HEK293 (cell line): ENCODE measurements around the gene RGL4.

ENCODE experiments used
- CTCF ChIA-PET: fragments of 350-600 bp; formaldehyde crosslinking; extraction: SDS; loops from one replicate; lab custom pipeline; 2021; ENCODE audit warnings: antibody characterized with exemption; lab: Yijun Ruan, JAX
- POLR2A ChIA-PET: fragments of 300-600 bp; formaldehyde crosslinking; extraction: SDS; loops from one replicate; lab custom pipeline; 2020; ENCODE audit warnings: antibody characterized with exemption, inconsistent platforms; lab: Yijun Ruan, JAX
- H3K27ac ChIP-seq: fragments of 200-500 bp; sonication (Bioruptor generic); 2 replicates; pipeline ENCODE4 v1.5.1; 2014; ENCODE audit warnings: low read depth, low read length, control low read depth, inconsistent platforms; ENCODE audit errors: extremely low read depth
- H3K36me3 ChIP-seq, 2 experiments: fragments of 200-500 bp in 1 of 2; sonication (Bioruptor generic) in 1 of 2; 1 replicate in 1 of 2; 2 replicates in 1 of 2; pipeline ENCODE4 v1.5.1; 2014 to 2017; ENCODE audit warnings: inconsistent platforms in 2 of 2, low read length in 2 of 2; ENCODE audit not compliant: control insufficient read depth in 2 of 2, insufficient read depth in 1 of 2
- H3K4me1 ChIP-seq: fragments of 200-500 bp; sonication (Bioruptor generic); 2 replicates; pipeline ENCODE4 v1.5.1; 2014; ENCODE audit warnings: mild to moderate bottlenecking, low read length, inconsistent platforms; ENCODE audit not compliant: control insufficient read depth, insufficient read depth
- H3K4me3 ChIP-seq: 2 replicates; pipeline ENCODE4 v1.5.1; 2011; ENCODE audit warnings: low read depth, mild to moderate bottlenecking, control low read depth, low read length, moderate library complexity
- H3K9me3 ChIP-seq: fragments of 200-500 bp; sonication (Bioruptor generic); 2 replicates; pipeline ENCODE4 v1.5.1; 2014; ENCODE audit warnings: low read depth, low read length, inconsistent platforms; ENCODE audit not compliant: control insufficient read depth, insufficient read depth
- EGR2 ChIP-seq: fragments of 450-650 bp; formaldehyde crosslinking; IDR thresholded peaks from 2 replicates; pipeline ENCODE4 v1.5.1; 2016; ENCODE audit warnings: low read depth, missing biosample characterization, missing genetic modification characterization
- GLIS1 ChIP-seq: fragments of 450-650 bp; formaldehyde crosslinking; IDR thresholded peaks from 2 replicates; pipeline ENCODE4 v1.5.1; 2016; ENCODE audit warnings: missing biosample characterization, missing genetic modification characterization
- HIC1 ChIP-seq: fragments of 450-650 bp; formaldehyde crosslinking; IDR thresholded peaks from 2 replicates; pipeline ENCODE4 v1.5.1; 2016; ENCODE audit warnings: missing biosample characterization, missing genetic modification characterization
- HOXC10 ChIP-seq: sonication (generic); formaldehyde crosslinking; IDR thresholded peaks from 2 replicates; pipeline ENCODE4 v1.8.1; 2023; ENCODE audit warnings: mild to moderate bottlenecking, missing genetic modification reagents
- SETDB1 ChIP-seq: IDR thresholded peaks from one replicate; pipeline ENCODE4 v1.6.1; 2017; ENCODE audit warnings: mild to moderate bottlenecking, low read length, moderate library complexity, mixed read lengths; ENCODE audit not compliant: insufficient read length
- TRIM28 ChIP-seq: IDR thresholded peaks from 2 replicates; pipeline ENCODE4 v1.6.1; 2011; ENCODE audit warnings: low read length, control low read depth, borderline replicate concordance
- ZBTB21 ChIP-seq: fragments of 450-650 bp; formaldehyde crosslinking; IDR thresholded peaks from 2 replicates; pipeline ENCODE4 v1.5.1; 2017; ENCODE audit warnings: missing biosample characterization, missing genetic modification characterization
- ZFHX2 ChIP-seq: fragments of 450-650 bp; formaldehyde crosslinking; conservative IDR thresholded peaks from 2 replicates; pipeline ENCODE4 v1.5.1; 2016; ENCODE audit warnings: missing biosample characterization, missing genetic modification characterization
- ZFP69B ChIP-seq: fragments of 450-650 bp; formaldehyde crosslinking; IDR thresholded peaks from 2 replicates; pipeline ENCODE4 v1.5.1; 2016; ENCODE audit warnings: missing biosample characterization, missing genetic modification characterization
- ZNF148 ChIP-seq: fragments of 450-650 bp; formaldehyde crosslinking; IDR thresholded peaks from 2 replicates; pipeline ENCODE4 v1.5.0; 2017; ENCODE audit warnings: missing biosample characterization, missing genetic modification characterization, borderline replicate concordance
- ZNF18 ChIP-seq: fragments of 450-650 bp; formaldehyde crosslinking; IDR thresholded peaks from 2 replicates; pipeline ENCODE4 v1.5.1; 2016; ENCODE audit warnings: missing biosample characterization, missing genetic modification characterization
- ZNF19 ChIP-seq: fragments of 450-650 bp; formaldehyde crosslinking; IDR thresholded peaks from 2 replicates; pipeline ENCODE4; 2016; ENCODE audit warnings: missing biosample characterization, missing genetic modification characterization, low read depth
- ZNF2 ChIP-seq: fragments of 450-650 bp; formaldehyde crosslinking; IDR thresholded peaks from 2 replicates; pipeline ENCODE4 v1.5.1; 2016; ENCODE audit warnings: missing biosample characterization, missing genetic modification characterization
- ZNF433 ChIP-seq: fragments of 450-650 bp; formaldehyde crosslinking; IDR thresholded peaks from 2 replicates; pipeline ENCODE4 v1.5.1; 2016; ENCODE audit warnings: missing biosample characterization, missing genetic modification characterization, low read depth
- ZNF488 ChIP-seq: fragments of 450-650 bp; formaldehyde crosslinking; IDR thresholded peaks from 2 replicates; pipeline ENCODE4 v1.5.1; 2016; ENCODE audit warnings: missing biosample characterization, missing genetic modification characterization
- ZNF530 ChIP-seq: fragments of 450-650 bp; formaldehyde crosslinking; IDR thresholded peaks from 2 replicates; pipeline ENCODE4 v1.5.1; 2016; ENCODE audit warnings: low read depth, missing biosample characterization, missing genetic modification characterization
- ZNF555 ChIP-seq: fragments of 450-650 bp; formaldehyde crosslinking; conservative IDR thresholded peaks from 2 replicates; pipeline ENCODE4 v1.5.1; 2017; ENCODE audit warnings: missing biosample characterization, mild to moderate bottlenecking, missing genetic modification characterization, inconsistent platforms
- ZNF610 ChIP-seq: fragments of 450-650 bp; formaldehyde crosslinking; IDR thresholded peaks from 2 replicates; pipeline ENCODE4 v1.5.1; 2016; ENCODE audit warnings: missing biosample characterization, missing genetic modification characterization, borderline replicate concordance
- ZNF658 ChIP-seq: fragments of 450-650 bp; formaldehyde crosslinking; IDR thresholded peaks from 2 replicates; pipeline ENCODE4; 2016; ENCODE audit warnings: missing biosample characterization, missing genetic modification characterization

RGL4 gene

GRCh38 chr22:23652711-23653110 lies 38.1 kb upstream of the RGL4 start:
- CTCF ChIA-PET, result interaction anchor here (0.5 kb wide), 1 partner anchor 8 kb away, joined by 5 read pairs; no protein-coding TSS in a partner anchor

GRCh38 chr22:23655891-23656475 lies 34.8 kb upstream of the RGL4 start:
- no peak for TF ChIP-seq ZNF530
- TF ChIP-seq GLIS1, result peak; percentile 81
- POLR2A ChIA-PET, result no interaction called here
- Histone ChIP-seq H3K27ac (no peak overlapping the region), H3K4me1 (no peaks in the 10 kb centered on the region), H3K9me3 (no peaks in the 10 kb centered on the region), H3K4me3 (no peak overlapping the region), H3K36me3 (peaks cover 26 to 54% of the 10 kb centered on the region in 2 experiments; a peak in 2 of 3 replicates)
- CTCF ChIA-PET, result no interaction called here

More at GRCh38 chr22:23652711-23653110, 38.1 kb upstream of the RGL4 start:
- POLR2A ChIA-PET, result no interaction called here
- no peak overlapping the region for H3K4me3 ChIP-seq
- peaks cover 8 to 33% of the 10 kb centered on the region in 2 experiments; a peak in 2 of 3 replicates for H3K36me3 ChIP-seq
- H3K4me1 ChIP-seq, result no peaks in the 10 kb centered on the region
- TF ChIP-seq ZNF555 (tag by site-specific recombination), result no peak
- TF ChIP-seq GLIS1, result no peak
- no peak for TF ChIP-seq ZFP69B (tag by site-specific recombination)
- no peak for TF ChIP-seq HOXC10
- no peak for TF ChIP-seq ZNF19 (tag by site-specific recombination)
- TF ChIP-seq ZNF148 (tag by site-specific recombination), result no peak
- no peak for TF ChIP-seq ZNF610 (tag by site-specific recombination)
- no peak for TF ChIP-seq EGR2
- TF ChIP-seq ZNF18 (tag by site-specific recombination), result no peak
- no peak for TF ChIP-seq ZBTB21 (tag by site-specific recombination)
- H3K27ac ChIP-seq, result no peak overlapping the region
- no peaks in the 10 kb centered on the region for H3K9me3 ChIP-seq

- ChIA-PET CTCF (no interaction called here), POLR2A (no interaction called here)
- peaks cover 28 to 57% of the 10 kb centered on the region in 2 experiments; a peak in 2 of 3 replicates for H3K36me3 ChIP-seq
Measured at GRCh38 chr22:23657727-23658126, 33.1 kb upstream of the RGL4 start.

More at GRCh38 chr22:23657727-23658126, 33.1 kb upstream of the RGL4 start:
- no peak overlapping the region for H3K4me3 ChIP-seq
- TF ChIP-seq TRIM28 (no peak), ZNF2 (tag by site-specific recombination) (no peak), ZNF658 (no peak), ZNF148 (tag by site-specific recombination) (no peak), EGR2 (peak; percentile 99), ZNF433 (no peak), HIC1 (tag by site-specific recombination) (no peak), SETDB1 (no peak), ZFHX2 (tag by site-specific recombination) (peak; percentile 93), ZNF488 (tag by site-specific recombination) (no peak)
- no peaks in the 10 kb centered on the region for H3K4me1 ChIP-seq
- H3K9me3 ChIP-seq, result no peaks in the 10 kb centered on the region
- no peak overlapping the region for H3K27ac ChIP-seq
